ENCODE results near the gene UNC79.
"Not testable (repeated sequence)": the region's sequence is repeated elsewhere in the genome, so short reads cannot be mapped to it uniquely, and the experiment has no call there.

Gene UNC79

GRCh38 chr14:93520053-93520607 lies 89.4 kb downstream of the UNC79 start:
- no peak overlapping the region for H3K18ac ChIP-seq (ENCODE audit: low read length)
- H2BK15ac ChIP-seq (ENCODE audit: low read length): no peak overlapping the region
- H3K36me3 ChIP-seq (replicated peaks in 1 of 2; ENCODE audit: control insufficient read depth in 2 of 2, insufficient read depth in 2 of 2, low read length in 2 of 2): no peaks in the 10 kb centered on the region
- H3K4me1 ChIP-seq (ENCODE audit: control insufficient read depth in 2 of 2, insufficient read depth in 1 of 2, low read depth in 1 of 2, low read length in 2 of 2): no peaks in the 10 kb centered on the region
- H2BK120ac ChIP-seq (ENCODE audit: low read depth, low read length): no peak overlapping the region
- no peak overlapping the region for H3K9ac ChIP-seq (ENCODE audit: low read depth, low read length, poor library complexity)
- H2AK5ac ChIP-seq (ENCODE audit: low read depth, low read length): no peak overlapping the region
- no peak overlapping the region for H3K4me2 ChIP-seq (ENCODE audit: insufficient read depth, low read length, poor library complexity, severe bottlenecking)
- no peak overlapping the region for H3K23ac ChIP-seq (ENCODE audit: low read depth, low read length, poor library complexity)
- no peak for DNase-seq (ENCODE audit: low spot score)
- H3K79me1 ChIP-seq (ENCODE audit: low read depth, low read length): no peaks in the 10 kb centered on the region
- no peak overlapping the region for H2BK12ac ChIP-seq (ENCODE audit: low read length)
- no peak overlapping the region for H3K4me3 ChIP-seq (ENCODE audit: low read length in 2 of 2)
- no peak overlapping the region for H4K91ac ChIP-seq (ENCODE audit: low read depth, low read length, poor library complexity)
- H2BK5ac ChIP-seq (ENCODE audit: low read length): no peak overlapping the region
- H3K4ac ChIP-seq (ENCODE audit: low read length): no peak overlapping the region
- no peak overlapping the region for H3K14ac ChIP-seq (ENCODE audit: low read length)
- WGBS, 2 donors (ENCODE audit: extremely low coverage in 2 of 2, insufficient read length in 2 of 2, insufficient replicate concordance in 1 of 2): no CpG with 5 or more reads among the region's 3 CpGs
- no peak overlapping the region for H3K27ac ChIP-seq (replicated peaks; ENCODE audit: low read length)
- H2AFZ ChIP-seq (ENCODE audit: low read length): no peak overlapping the region
- no peaks in the 10 kb centered on the region for H3K27me3 ChIP-seq (ENCODE audit: control insufficient read depth in 3 of 3, insufficient read depth in 3 of 3, low read depth in 1 of 3, low read length in 3 of 3)
- peaks cover 0 to 14% of the 10 kb centered on the region in 2 donors for H3K9me3 ChIP-seq (replicated peaks in 1 of 2; ENCODE audit: control insufficient read depth in 2 of 2, insufficient read depth in 1 of 2, low read depth in 1 of 2, low read length in 2 of 2)
- H4K8ac ChIP-seq (ENCODE audit: low read depth, low read length): no peak overlapping the region

GRCh38 chr14:93522221-93522620 lies 91.5 kb downstream of the UNC79 start:
- Histone ChIP-seq H3K9ac (ENCODE audit: low read depth, low read length, poor library complexity) (no peak overlapping the region), H3K4me3 (ENCODE audit: low read length in 2 of 2) (no peak overlapping the region), H3K4me1 (ENCODE audit: control insufficient read depth in 2 of 2, insufficient read depth in 1 of 2, low read depth in 1 of 2, low read length in 2 of 2) (no peaks in the 10 kb centered on the region), H3K27ac (replicated peaks; ENCODE audit: low read length) (no peak overlapping the region), H2BK15ac (ENCODE audit: low read length) (no peak overlapping the region), H4K8ac (ENCODE audit: low read depth, low read length) (no peak overlapping the region), H2BK5ac (ENCODE audit: low read length) (no peak overlapping the region), H2AFZ (ENCODE audit: low read length) (no peak overlapping the region), H3K14ac (ENCODE audit: low read length) (no peak overlapping the region), H3K79me1 (ENCODE audit: low read depth, low read length) (no peaks in the 10 kb centered on the region), H3K9me3 (replicated peaks in 1 of 2; ENCODE audit: control insufficient read depth in 2 of 2, insufficient read depth in 1 of 2, low read depth in 1 of 2, low read length in 2 of 2) (peaks cover 0 to 14% of the 10 kb centered on the region in 2 donors), H2BK12ac (ENCODE audit: low read length) (no peak overlapping the region), H3K23ac (ENCODE audit: low read depth, low read length, poor library complexity) (no peak overlapping the region), H4K91ac (ENCODE audit: low read depth, low read length, poor library complexity) (no peak overlapping the region), H2AK5ac (ENCODE audit: low read depth, low read length) (no peak overlapping the region), H3K4ac (ENCODE audit: low read length) (no peak overlapping the region), H3K36me3 (replicated peaks in 1 of 2; ENCODE audit: control insufficient read depth in 2 of 2, insufficient read depth in 2 of 2, low read length in 2 of 2) (no peaks in the 10 kb centered on the region), H3K27me3 (ENCODE audit: control insufficient read depth in 3 of 3, insufficient read depth in 3 of 3, low read depth in 1 of 3, low read length in 3 of 3) (no peaks in the 10 kb centered on the region), H2BK120ac (ENCODE audit: low read depth, low read length) (no peak overlapping the region), H3K18ac (ENCODE audit: low read length) (no peak overlapping the region), H3K4me2 (ENCODE audit: insufficient read depth, low read length, poor library complexity, severe bottlenecking) (no peak overlapping the region)
- DNase-seq (ENCODE audit: low spot score): no peak

- not testable (repeated sequence) for H2AK5ac ChIP-seq (ENCODE audit: low read depth, low read length); H4K91ac ChIP-seq (ENCODE audit: low read depth, low read length, poor library complexity); H3K27ac ChIP-seq (replicated peaks; ENCODE audit: low read length); H3K18ac ChIP-seq (ENCODE audit: low read length); H4K8ac ChIP-seq (ENCODE audit: low read depth, low read length); H2BK15ac ChIP-seq (ENCODE audit: low read length); H3K36me3 ChIP-seq (replicated peaks in 1 of 2; ENCODE audit: control insufficient read depth in 2 of 2, insufficient read depth in 2 of 2, low read length in 2 of 2); DNase-seq (ENCODE audit: low spot score); H3K4me2 ChIP-seq (ENCODE audit: insufficient read depth, low read length, poor library complexity, severe bottlenecking); H2BK5ac ChIP-seq (ENCODE audit: low read length); H2AFZ ChIP-seq (ENCODE audit: low read length); H3K4me3 ChIP-seq (ENCODE audit: low read length in 2 of 2); H3K14ac ChIP-seq (ENCODE audit: low read length); H2BK12ac ChIP-seq (ENCODE audit: low read length); H2BK120ac ChIP-seq (ENCODE audit: low read depth, low read length); H3K9me3 ChIP-seq (replicated peaks in 1 of 2; ENCODE audit: control insufficient read depth in 2 of 2, insufficient read depth in 1 of 2, low read depth in 1 of 2, low read length in 2 of 2); H3K23ac ChIP-seq (ENCODE audit: low read depth, low read length, poor library complexity); H3K27me3 ChIP-seq (ENCODE audit: control insufficient read depth in 3 of 3, insufficient read depth in 3 of 3, low read depth in 1 of 3, low read length in 3 of 3); H3K9ac ChIP-seq (ENCODE audit: low read depth, low read length, poor library complexity); H3K79me1 ChIP-seq (ENCODE audit: low read depth, low read length); H3K4me1 ChIP-seq (ENCODE audit: control insufficient read depth in 2 of 2, insufficient read depth in 1 of 2, low read depth in 1 of 2, low read length in 2 of 2); H3K4ac ChIP-seq (ENCODE audit: low read length)
- WGBS, 2 donors (ENCODE audit: extremely low coverage in 2 of 2, insufficient read length in 2 of 2, insufficient replicate concordance in 1 of 2): no CpG with 5 or more reads among the region's 5 CpGs
These were observed 94.5 kb downstream of the UNC79 start for GRCh38 chr14:93525216-93525615.

- H3K23ac ChIP-seq (ENCODE audit: low read depth, low read length, poor library complexity): no peak overlapping the region
- no peak overlapping the region for H2AK5ac ChIP-seq (ENCODE audit: low read depth, low read length)
- no peaks in the 10 kb centered on the region for H3K4me1 ChIP-seq (ENCODE audit: control insufficient read depth in 2 of 2, insufficient read depth in 1 of 2, low read depth in 1 of 2, low read length in 2 of 2)
- no peak overlapping the region for H3K18ac ChIP-seq (ENCODE audit: low read length)
- no peak overlapping the region for H3K4me3 ChIP-seq (ENCODE audit: low read length in 2 of 2)
- H2BK12ac ChIP-seq (ENCODE audit: low read length): no peak overlapping the region
- no peak overlapping the region for H2AFZ ChIP-seq (ENCODE audit: low read length)
- H3K14ac ChIP-seq (ENCODE audit: low read length): no peak overlapping the region
- no peak overlapping the region for H2BK5ac ChIP-seq (ENCODE audit: low read length)
- DNase-seq (ENCODE audit: low spot score): no peak
- H3K79me1 ChIP-seq (ENCODE audit: low read depth, low read length): no peaks in the 10 kb centered on the region
- H2BK15ac ChIP-seq (ENCODE audit: low read length): no peak overlapping the region
- no peak overlapping the region for H3K9ac ChIP-seq (ENCODE audit: low read depth, low read length, poor library complexity)
- H3K4ac ChIP-seq (ENCODE audit: low read length): no peak overlapping the region
- no peak overlapping the region for H4K91ac ChIP-seq (ENCODE audit: low read depth, low read length, poor library complexity)
- H3K9me3 ChIP-seq (replicated peaks in 1 of 2; ENCODE audit: control insufficient read depth in 2 of 2, insufficient read depth in 1 of 2, low read depth in 1 of 2, low read length in 2 of 2): no peaks in the 10 kb centered on the region
- H3K27ac ChIP-seq (replicated peaks; ENCODE audit: low read length): no peak overlapping the region
- no peak overlapping the region for H3K4me2 ChIP-seq (ENCODE audit: insufficient read depth, low read length, poor library complexity, severe bottlenecking)
- no peak overlapping the region for H2BK120ac ChIP-seq (ENCODE audit: low read depth, low read length)
- H4K8ac ChIP-seq (ENCODE audit: low read depth, low read length): no peak overlapping the region
- no CpG with 5 or more reads among the region's 2 CpGs for WGBS, 2 donors (ENCODE audit: extremely low coverage in 2 of 2, insufficient read length in 2 of 2, insufficient replicate concordance in 1 of 2)
- H3K36me3 ChIP-seq (replicated peaks in 1 of 2; ENCODE audit: control insufficient read depth in 2 of 2, insufficient read depth in 2 of 2, low read length in 2 of 2): no peaks in the 10 kb centered on the region
- H3K27me3 ChIP-seq (ENCODE audit: control insufficient read depth in 3 of 3, insufficient read depth in 3 of 3, low read depth in 1 of 3, low read length in 3 of 3): no peaks in the 10 kb centered on the region
These were observed 95.1 kb downstream of the UNC79 start for GRCh38 chr14:93525696-93526451.

All from neuronal stem cell (in vitro differentiated cells).